Mesothelial cell of epicardium (in vitro differentiated cells): ENCODE results near the gene COL1A1. TPM values are rescaled to one million over a fixed set of nuclear protein-coding genes. Genes with fewer than 3 reads are reported as not detected.
A peak's percentile ranks its signal among the peaks of the same experiment; 100 is the strongest.

ENCODE experiments used
- DNase-seq, 2 experiments: peaks; one replicate each; pipeline ENCODE4 v3.0.0; 2021; ENCODE audit warnings: low spot score in 2 of 2; ENCODE audit not compliant: unreplicated experiment in 2 of 2
- H3K27ac Mint-ChIP-seq: 2 replicates; pipeline ENCODE4 v1.8.0; 2021; ENCODE audit warnings: mixed read lengths
- H3K27me3 Mint-ChIP-seq: 2 replicates; pipeline ENCODE4 v1.8.0; 2021; ENCODE audit warnings: low read depth, mixed read lengths
- H3K36me3 Mint-ChIP-seq: 2 replicates; pipeline ENCODE4 v1.8.0; 2021; ENCODE audit warnings: mixed read lengths
- H3K4me1 Mint-ChIP-seq: 2 replicates; pipeline ENCODE4 v1.8.0; 2021; ENCODE audit warnings: mixed read lengths
- H3K4me3 Mint-ChIP-seq: 2 replicates; pipeline ENCODE4 v1.8.0; 2021; ENCODE audit warnings: mild to moderate bottlenecking, moderate library complexity, mixed read lengths
- H3K9me3 Mint-ChIP-seq: 2 replicates; pipeline ENCODE4 v1.8.0; 2021; ENCODE audit warnings: mixed read lengths
- total RNA-seq: library from RNA; stranded (reverse); gene quantifications from 3 replicates; pipeline ENCODE4 v1.2.1, GENCODE V29; 2021
- TF ChIP-seq, protein P1 (sequence below): fragments of 200-600 bp; sonication (generic); IDR thresholded peaks from one replicate; pipeline ENCODE4 v1.5.0; 2021; ENCODE audit warnings: antibody characterized with exemption; ENCODE audit not compliant: unreplicated experiment

Gene COL1A1
- total RNA-seq, 1 donor from 2014 or later, result 3,972 TPM

DNA sequence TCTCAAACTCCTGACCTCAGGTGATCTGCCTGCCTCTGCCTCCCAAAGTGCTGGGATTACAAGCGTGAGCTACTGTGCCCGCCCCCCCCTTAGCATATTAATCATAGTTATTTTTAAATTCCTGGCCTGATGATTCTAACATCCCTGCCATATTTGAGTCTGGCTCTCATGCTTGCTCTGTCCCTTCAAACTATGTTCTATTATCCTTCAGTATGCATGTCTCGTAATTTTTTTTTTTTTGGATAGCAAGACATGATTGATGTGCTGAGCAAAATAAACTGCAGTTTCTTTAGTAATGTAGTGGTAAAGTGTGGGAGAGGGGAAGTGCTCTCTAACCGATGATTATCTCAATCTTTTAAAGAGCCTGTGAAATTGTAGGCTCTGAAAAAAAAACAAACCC is 38.5 kb upstream of the COL1A1 start:
- Mint-ChIP-seq H3K36me3 (peaks cover 5% of the 10 kb centered on the region), H3K27ac (peak overlapping the region; percentile 44), H3K9me3 (peaks cover 10% of the 10 kb centered on the region), H3K4me1 (peaks cover 25% of the 10 kb centered on the region), H3K4me3 (no peak overlapping the region), H3K27me3 (peaks cover 2% of the 10 kb centered on the region)
- DNase-seq, result no peak
- TF ChIP-seq, protein P1, sequence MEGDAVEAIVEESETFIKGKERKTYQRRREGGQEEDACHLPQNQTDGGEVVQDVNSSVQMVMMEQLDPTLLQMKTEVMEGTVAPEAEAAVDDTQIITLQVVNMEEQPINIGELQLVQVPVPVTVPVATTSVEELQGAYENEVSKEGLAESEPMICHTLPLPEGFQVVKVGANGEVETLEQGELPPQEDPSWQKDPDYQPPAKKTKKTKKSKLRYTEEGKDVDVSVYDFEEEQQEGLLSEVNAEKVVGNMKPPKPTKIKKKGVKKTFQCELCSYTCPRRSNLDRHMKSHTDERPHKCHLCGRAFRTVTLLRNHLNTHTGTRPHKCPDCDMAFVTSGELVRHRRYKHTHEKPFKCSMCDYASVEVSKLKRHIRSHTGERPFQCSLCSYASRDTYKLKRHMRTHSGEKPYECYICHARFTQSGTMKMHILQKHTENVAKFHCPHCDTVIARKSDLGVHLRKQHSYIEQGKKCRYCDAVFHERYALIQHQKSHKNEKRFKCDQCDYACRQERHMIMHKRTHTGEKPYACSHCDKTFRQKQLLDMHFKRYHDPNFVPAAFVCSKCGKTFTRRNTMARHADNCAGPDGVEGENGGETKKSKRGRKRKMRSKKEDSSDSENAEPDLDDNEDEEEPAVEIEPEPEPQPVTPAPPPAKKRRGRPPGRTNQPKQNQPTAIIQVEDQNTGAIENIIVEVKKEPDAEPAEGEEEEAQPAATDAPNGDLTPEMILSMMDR, result no peak

DNA sequence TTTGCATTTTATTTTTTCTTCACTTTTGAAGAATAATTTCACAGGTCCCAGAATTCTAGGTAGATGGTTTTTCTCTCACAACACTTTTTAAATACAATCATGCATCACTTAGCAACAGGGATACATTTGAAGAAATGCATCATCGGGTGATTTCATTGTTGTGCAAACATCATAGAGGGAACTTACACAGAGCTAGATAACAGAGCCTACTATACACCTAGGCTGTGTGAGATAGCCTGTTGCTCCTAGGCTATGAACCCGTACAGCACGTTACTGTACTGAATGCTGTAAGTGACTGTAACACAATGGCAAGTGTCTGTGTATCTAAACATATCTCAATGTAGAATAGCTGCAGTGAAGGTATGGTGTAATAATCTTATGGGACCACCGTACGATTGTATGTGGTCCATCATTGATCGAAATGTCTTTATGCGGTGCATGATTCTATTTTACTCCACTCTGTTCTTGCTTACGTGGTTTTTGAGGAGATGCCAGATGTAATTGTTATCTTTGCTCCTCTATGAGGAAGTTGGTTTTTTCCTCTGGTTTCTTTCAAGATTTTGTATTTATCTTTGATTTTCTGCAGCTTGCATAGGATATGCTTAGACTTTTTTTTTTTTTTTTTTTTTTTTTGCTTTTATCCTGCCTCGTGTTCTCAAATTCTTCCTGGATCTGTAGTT is 37.3 kb upstream of the COL1A1 start:
- H3K4me1 Mint-ChIP-seq, result peaks cover 25% of the 10 kb centered on the region
- no peak overlapping the region for H3K4me3 Mint-ChIP-seq
- peaks cover 2% of the 10 kb centered on the region for H3K27me3 Mint-ChIP-seq
- TF ChIP-seq, protein P1, result no peak
- no peak for DNase-seq
- peak overlapping the region; percentile 15 for H3K27ac Mint-ChIP-seq
- peaks cover 5% of the 10 kb centered on the region for H3K36me3 Mint-ChIP-seq
- H3K9me3 Mint-ChIP-seq, result peaks cover 11% of the 10 kb centered on the region

- H3K27me3 Mint-ChIP-seq, result peaks cover 2% of the 10 kb centered on the region
Observed at GRCh38 chr17:50237901-50238300, 36.5 kb upstream of the COL1A1 start.

GRCh38 chr17:50234581-50234980 is 33.1 kb upstream of the COL1A1 start:
- Mint-ChIP-seq H3K4me3 (no peak overlapping the region), H3K4me1 (peaks cover 18% of the 10 kb centered on the region), H3K27me3 (peaks cover 4% of the 10 kb centered on the region), H3K36me3 (no peaks in the 10 kb centered on the region), H3K27ac (no peak overlapping the region), H3K9me3 (peaks cover 11% of the 10 kb centered on the region)
- DNase-seq, result no peak
- TF ChIP-seq, protein P1, result no peak

More at GRCh38 chr17:50237901-50238300, 36.5 kb upstream of the COL1A1 start:
- no peak overlapping the region for H3K27ac Mint-ChIP-seq
- TF ChIP-seq, protein P1, result no peak
- H3K4me1 Mint-ChIP-seq, result peaks cover 25% of the 10 kb centered on the region
- H3K9me3 Mint-ChIP-seq, result peaks cover 17% of the 10 kb centered on the region
- no peak for DNase-seq
- peaks cover 5% of the 10 kb centered on the region for H3K36me3 Mint-ChIP-seq
- no peak overlapping the region for H3K4me3 Mint-ChIP-seq

- TF ChIP-seq, protein P1, result no peak
- Mint-ChIP-seq H3K9me3 (peaks cover 35% of the 10 kb centered on the region), H3K4me1 (peaks cover 15% of the 10 kb centered on the region), H3K27me3 (no peaks in the 10 kb centered on the region), H3K36me3 (peaks cover 9% of the 10 kb centered on the region), H3K4me3 (no peak overlapping the region), H3K27ac (no peak overlapping the region)
- no peak for DNase-seq
Observed at GRCh38 chr17:50225701-50226240, 24.3 kb upstream of the COL1A1 start.
